Liver (tissue), 3 donors: ENCODE results near the gene PCDHB6.

ENCODE experiments used
- GABPA ChIP-seq, 2 donors: IDR thresholded peaks in 1 of 2; conservative IDR thresholded peaks in 1 of 2; 2 replicates each; pipeline ENCODE4 v1.6.1; 2016; ENCODE audit warnings: antibody characterized with exemption in 2 of 2, mild to moderate bottlenecking in 1 of 2, moderate library complexity in 1 of 2
- HNF4A ChIP-seq, 2 donors: conservative IDR thresholded peaks; 2 replicates each; pipeline ENCODE4 v1.6.1; 2016; ENCODE audit warnings: antibody characterized with exemption in 2 of 2, mild to moderate bottlenecking in 2 of 2
- JUND ChIP-seq, 2 donors: IDR thresholded peaks; 2 replicates each; pipeline ENCODE4 v1.6.1; 2016; ENCODE audit warnings: antibody characterized with exemption in 2 of 2
- RAD21 ChIP-seq, 2 donors: IDR thresholded peaks; 2 replicates each; pipeline ENCODE4 v1.6.1; 2016; ENCODE audit warnings: antibody characterized with exemption in 2 of 2, mild to moderate bottlenecking in 2 of 2
- RXRA ChIP-seq, 2 donors: IDR thresholded peaks; 2 replicates each; pipeline ENCODE4 v1.6.1; 2017 to 2018; ENCODE audit warnings: antibody characterized with exemption in 2 of 2, mild to moderate bottlenecking in 1 of 2
- TF ChIP-seq, protein P1 (sequence below): fragments of 150-350 bp; IDR thresholded peaks from 2 replicates; pipeline ENCODE4 v1.5.1; 2017; ENCODE audit warnings: improper control_type of control experiment, low read depth, low read length; ENCODE audit not compliant: missing input control
- TF ChIP-seq, protein P2 (sequence below): IDR thresholded peaks from 2 replicates; pipeline ENCODE4 v1.6.1; 2016; ENCODE audit warnings: antibody characterized with exemption, mild to moderate bottlenecking
- donor health status: healthy.
- donor health status: healthy.

DNA sequence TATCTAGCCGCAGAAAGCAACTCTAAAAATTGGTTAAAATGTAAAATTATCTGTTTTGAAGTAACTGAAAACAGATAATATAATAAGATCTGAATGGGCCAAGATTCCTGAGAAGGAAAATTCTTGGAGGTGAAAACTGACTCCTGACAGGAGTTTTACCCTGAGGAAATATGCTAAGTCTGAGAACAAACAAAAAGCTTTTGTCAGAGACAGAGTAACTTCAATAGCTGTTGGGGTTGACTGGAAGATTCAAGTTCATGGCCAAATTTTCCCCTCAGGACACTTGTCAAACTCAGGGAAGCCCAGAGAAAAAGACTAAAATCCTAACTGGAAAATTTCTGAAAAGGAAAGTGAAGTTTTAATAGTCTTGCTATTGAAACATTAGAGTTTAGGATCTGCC is 22.6 kb upstream of the PCDHB6 start:
- TF ChIP-seq JUND (IDR thresholded peaks at IDR 0.05): no peak
- TF ChIP-seq, protein P1, sequence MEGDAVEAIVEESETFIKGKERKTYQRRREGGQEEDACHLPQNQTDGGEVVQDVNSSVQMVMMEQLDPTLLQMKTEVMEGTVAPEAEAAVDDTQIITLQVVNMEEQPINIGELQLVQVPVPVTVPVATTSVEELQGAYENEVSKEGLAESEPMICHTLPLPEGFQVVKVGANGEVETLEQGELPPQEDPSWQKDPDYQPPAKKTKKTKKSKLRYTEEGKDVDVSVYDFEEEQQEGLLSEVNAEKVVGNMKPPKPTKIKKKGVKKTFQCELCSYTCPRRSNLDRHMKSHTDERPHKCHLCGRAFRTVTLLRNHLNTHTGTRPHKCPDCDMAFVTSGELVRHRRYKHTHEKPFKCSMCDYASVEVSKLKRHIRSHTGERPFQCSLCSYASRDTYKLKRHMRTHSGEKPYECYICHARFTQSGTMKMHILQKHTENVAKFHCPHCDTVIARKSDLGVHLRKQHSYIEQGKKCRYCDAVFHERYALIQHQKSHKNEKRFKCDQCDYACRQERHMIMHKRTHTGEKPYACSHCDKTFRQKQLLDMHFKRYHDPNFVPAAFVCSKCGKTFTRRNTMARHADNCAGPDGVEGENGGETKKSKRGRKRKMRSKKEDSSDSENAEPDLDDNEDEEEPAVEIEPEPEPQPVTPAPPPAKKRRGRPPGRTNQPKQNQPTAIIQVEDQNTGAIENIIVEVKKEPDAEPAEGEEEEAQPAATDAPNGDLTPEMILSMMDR: no peak
- no peak for TF ChIP-seq GABPA (IDR thresholded peaks at IDR 0.05 in 1 of 2, conservative IDR thresholded peaks at IDR 0.05 in 1 of 2)
- TF ChIP-seq RXRA (IDR thresholded peaks at IDR 0.05): no peak
- TF ChIP-seq HNF4A (conservative IDR thresholded peaks at IDR 0.05): no peak
- TF ChIP-seq, protein P2, sequence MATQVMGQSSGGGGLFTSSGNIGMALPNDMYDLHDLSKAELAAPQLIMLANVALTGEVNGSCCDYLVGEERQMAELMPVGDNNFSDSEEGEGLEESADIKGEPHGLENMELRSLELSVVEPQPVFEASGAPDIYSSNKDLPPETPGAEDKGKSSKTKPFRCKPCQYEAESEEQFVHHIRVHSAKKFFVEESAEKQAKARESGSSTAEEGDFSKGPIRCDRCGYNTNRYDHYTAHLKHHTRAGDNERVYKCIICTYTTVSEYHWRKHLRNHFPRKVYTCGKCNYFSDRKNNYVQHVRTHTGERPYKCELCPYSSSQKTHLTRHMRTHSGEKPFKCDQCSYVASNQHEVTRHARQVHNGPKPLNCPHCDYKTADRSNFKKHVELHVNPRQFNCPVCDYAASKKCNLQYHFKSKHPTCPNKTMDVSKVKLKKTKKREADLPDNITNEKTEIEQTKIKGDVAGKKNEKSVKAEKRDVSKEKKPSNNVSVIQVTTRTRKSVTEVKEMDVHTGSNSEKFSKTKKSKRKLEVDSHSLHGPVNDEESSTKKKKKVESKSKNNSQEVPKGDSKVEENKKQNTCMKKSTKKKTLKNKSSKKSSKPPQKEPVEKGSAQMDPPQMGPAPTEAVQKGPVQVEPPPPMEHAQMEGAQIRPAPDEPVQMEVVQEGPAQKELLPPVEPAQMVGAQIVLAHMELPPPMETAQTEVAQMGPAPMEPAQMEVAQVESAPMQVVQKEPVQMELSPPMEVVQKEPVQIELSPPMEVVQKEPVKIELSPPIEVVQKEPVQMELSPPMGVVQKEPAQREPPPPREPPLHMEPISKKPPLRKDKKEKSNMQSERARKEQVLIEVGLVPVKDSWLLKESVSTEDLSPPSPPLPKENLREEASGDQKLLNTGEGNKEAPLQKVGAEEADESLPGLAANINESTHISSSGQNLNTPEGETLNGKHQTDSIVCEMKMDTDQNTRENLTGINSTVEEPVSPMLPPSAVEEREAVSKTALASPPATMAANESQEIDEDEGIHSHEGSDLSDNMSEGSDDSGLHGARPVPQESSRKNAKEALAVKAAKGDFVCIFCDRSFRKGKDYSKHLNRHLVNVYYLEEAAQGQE: no peak
- no peak for TF ChIP-seq RAD21 (IDR thresholded peaks at IDR 0.05)
